HG03064 (cell line): ENCODE data around the gene CENPP.

Experiments used
- ATAC-seq: cut with Tn5 transposase; IDR thresholded peaks from one replicate; pipeline ENCODE4 v1.9.1; 2021; ENCODE audit warnings: low read depth; ENCODE audit not compliant: unreplicated experiment

The CENPP gene

GRCh38 chr9:92627651-92628050 lies 301.9 kb downstream of the CENPP start:
- no peak for ATAC-seq

GRCh38 chr9:92631452-92632343 lies 305.9 kb downstream of the CENPP start:
- ATAC-seq: no peak

GRCh38 chr9:92632641-92633040 lies 306.9 kb downstream of the CENPP start:
- no peak for ATAC-seq

GRCh38 chr9:92633614-92634278 lies 308.0 kb downstream of the CENPP start:
- no peak for ATAC-seq

- no peak for ATAC-seq
These were observed 309.2 kb downstream of the CENPP start for GRCh38 chr9:92634712-92635605.

GRCh38 chr9:92635760-92636159 lies 310.0 kb downstream of the CENPP start:
- no peak for ATAC-seq

- ATAC-seq: no peak
These were observed 310.9 kb downstream of the CENPP start for GRCh38 chr9:92636627-92637026.

- no peak for ATAC-seq
These were observed 311.6 kb downstream of the CENPP start for GRCh38 chr9:92637326-92637725.

- no peak for ATAC-seq
These were observed 312.3 kb downstream of the CENPP start for GRCh38 chr9:92637886-92638620.

GRCh38 chr9:92638621-92639101 lies 312.9 kb downstream of the CENPP start:
- ATAC-seq: no peak

- no peak for ATAC-seq
These were observed 313.4 kb downstream of the CENPP start for GRCh38 chr9:92639124-92639523.

GRCh38 chr9:92639791-92640271 lies 314.1 kb downstream of the CENPP start:
- ATAC-seq: no peak

- no peak for ATAC-seq
These were observed 314.8 kb downstream of the CENPP start for GRCh38 chr9:92640398-92641091.

- no peak for ATAC-seq
These were observed 315.5 kb downstream of the CENPP start for GRCh38 chr9:92641092-92641809.

- ATAC-seq: no peak
These were observed 316.3 kb downstream of the CENPP start for GRCh38 chr9:92642041-92642451.

- no peak for ATAC-seq
These were observed 316.8 kb downstream of the CENPP start for GRCh38 chr9:92642564-92642963.

GRCh38 chr9:92644278-92644677 lies 318.5 kb downstream of the CENPP start:
- no peak for ATAC-seq

GRCh38 chr9:92645041-92645440 lies 319.3 kb downstream of the CENPP start:
- no peak for ATAC-seq
